Prostate gland (tissue), 2 donors: ENCODE measurements around the gene PTH. TPM values are rescaled to one million over a fixed set of nuclear protein-coding genes. Genes with fewer than 3 reads are reported as not detected.

ENCODE experiments used
- DNase-seq: peaks from one replicate; pipeline ENCODE4 v3.0.0-alpha.2; 2019; ENCODE audit warnings: low spot score
- H3K27ac ChIP-seq, 2 donors: fragments of 200-600 bp; sonication (generic); 2 replicates each; pipeline ENCODE4 v1.5.1; 2017 to 2019
- H3K27me3 ChIP-seq: fragments of 200-600 bp; sonication (generic); replicated peaks from 2 replicates; pipeline ENCODE4 v1.5.1; 2019; ENCODE audit not compliant: insufficient read depth
- H3K36me3 ChIP-seq, 2 donors: fragments of 200-600 bp; sonication (generic); 1 replicate in 1 of 2; 2 replicates in 1 of 2; pipeline versions ENCODE4 v1.5.1 to v1.8.1; 2017 to 2019
- H3K4me1 ChIP-seq: fragments of 200-600 bp; sonication (generic); replicated peaks from 2 replicates; pipeline ENCODE4 v1.5.1; 2019
- H3K4me3 ChIP-seq, 2 donors: fragments of 200-600 bp; sonication (generic); 2 replicates each; pipeline ENCODE4 v1.5.1; 2017 to 2019
- H3K9me3 ChIP-seq: fragments of 200-600 bp; sonication (generic); 2 replicates; pipeline ENCODE4 v1.5.1; 2017
- CTCF ChIP-seq, 4 experiments: fragments of 200-600 bp in 2 of 4; fragments of 450-650 bp in 2 of 4; sonication (generic) in 2 of 4; IDR thresholded peaks; 1 replicate in 3 of 4; 2 replicates in 1 of 4; pipeline ENCODE4 v1.5.1; 2016 to 2019; ENCODE audit warnings: antibody characterized with exemption in 4 of 4, mild to moderate bottlenecking in 2 of 4, moderate library complexity in 2 of 4
- POLR2A ChIP-seq: fragments of 450-650 bp; IDR thresholded peaks from one replicate; pipeline ENCODE4 v1.6.1; 2016; ENCODE audit warnings: antibody characterized with exemption, mild to moderate bottlenecking
- POLR2AphosphoS5 ChIP-seq: sonication (generic); formaldehyde crosslinking; IDR thresholded peaks from one replicate; pipeline ENCODE4 v1.6.1; 2017; ENCODE audit warnings: antibody characterized with exemption
- WGBS: methylation state at CpG from one replicate; pipeline ENCODE4 v1.1.5; 2018; 5-methylcytosine and 5-hydroxymethylcytosine counted together
- intact Hi-C: fragments of 100-400 bp; cut with DNase I; formaldehyde crosslinking; loops from one replicate; pipeline ENCODE4 v1.14.2; 2022
- total RNA-seq, 2 donors: library from RNA; depleted of rRNA; stranded (reverse); fragments of >200 nt; gene quantifications; one replicate each; pipeline ENCODE4 v1.1.0, GENCODE V29; 2016

The PTH gene
- total RNA-seq: not detected

- TF ChIP-seq POLR2A (no peak), CTCF (IDR thresholded peaks at IDR 0.05) (no peak), POLR2AphosphoS5 (no peak)
- no peak for DNase-seq
- no peak within 1 kb of the TSS for H3K4me3 ChIP-seq
- H3K4me1 ChIP-seq: no peaks in the 10 kb centered on the region
- no peaks in the 10 kb centered on the region for H3K36me3 ChIP-seq
- H3K27me3 ChIP-seq: no peaks in the 10 kb centered on the region
- WGBS: 80% methylated on average over 3 of the region's 3 CpGs
- H3K27ac ChIP-seq: no peak within 1 kb of the TSS
- intact Hi-C loops: no loop called here
- H3K9me3 ChIP-seq: no peaks in the 10 kb centered on the region
These were observed at the start of gene PTH for GRCh38 chr11:13495929-13496328. Gene PTH, minus strand, starts transcription at chr11:13495997. Its CDS starts 3,142 bp downstream, at chr11:13492855.

DNA sequence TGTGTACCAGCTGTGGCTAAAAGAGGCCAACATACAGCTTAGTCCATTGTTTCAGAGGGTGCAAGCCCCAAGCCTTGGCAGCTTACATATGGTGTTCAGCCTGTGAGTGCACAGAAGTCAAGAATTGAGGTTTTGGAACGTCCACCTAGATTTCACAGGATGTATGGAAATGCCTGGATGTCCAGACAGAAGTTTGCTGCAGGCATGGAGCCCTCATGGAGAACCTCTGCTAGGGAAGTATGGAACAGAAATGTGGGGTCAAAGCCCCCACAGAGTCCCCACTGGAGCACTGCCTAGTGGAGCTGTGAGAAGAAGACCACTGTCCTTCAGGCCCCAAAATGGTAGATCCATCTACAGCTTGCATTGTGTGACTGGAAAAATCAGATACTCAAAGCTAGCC lies 42.2 kb upstream of the PTH start:
- TF ChIP-seq POLR2AphosphoS5 (no peak), POLR2A (no peak)
- WGBS: 70% methylated on average over 1 of the region's 1 CpG
- intact Hi-C loops: no loop called here
- H3K27me3 ChIP-seq: no peaks in the 10 kb centered on the region
- H3K9me3 ChIP-seq: no peaks in the 10 kb centered on the region
- no peak overlapping the region for H3K27ac ChIP-seq
- no peaks in the 10 kb centered on the region for H3K4me1 ChIP-seq
- H3K36me3 ChIP-seq: no peaks in the 10 kb centered on the region
- no peak for DNase-seq
- H3K4me3 ChIP-seq: no peak overlapping the region

DNA sequence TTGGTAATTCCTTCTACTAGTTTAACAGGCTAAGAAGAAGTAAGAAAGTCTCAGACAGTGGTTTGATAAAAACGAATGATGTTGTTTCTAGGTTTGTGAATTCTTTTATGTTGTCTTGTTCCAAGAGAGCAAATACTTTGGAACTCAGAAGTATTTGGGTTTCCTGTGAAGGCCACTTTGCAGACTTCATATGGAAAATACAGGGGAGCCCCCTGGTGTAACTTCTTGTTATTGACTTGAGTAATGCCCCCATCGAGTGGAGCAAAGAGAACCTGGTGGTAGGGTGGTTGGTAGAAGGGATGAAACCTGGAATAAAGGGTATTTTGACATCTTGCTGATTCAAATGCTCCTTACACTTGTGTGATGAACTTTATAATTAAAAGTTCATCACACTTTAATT lies 40.0 kb upstream of the PTH start:
- Histone ChIP-seq H3K36me3 (no peaks in the 10 kb centered on the region), H3K27me3 (no peaks in the 10 kb centered on the region), H3K4me3 (no peak overlapping the region), H3K9me3 (no peaks in the 10 kb centered on the region), H3K4me1 (no peaks in the 10 kb centered on the region), H3K27ac (no peak overlapping the region)
- intact Hi-C loops: no loop called here
- TF ChIP-seq CTCF (IDR thresholded peaks at IDR 0.05): peak in 2 of 4 experiments; percentile 19 to 38
- TF ChIP-seq POLR2A: no peak
- no peak for TF ChIP-seq POLR2AphosphoS5
- peak; percentile 13 for DNase-seq
- 33% methylated on average over 2 of the region's 2 CpGs for WGBS

- no peak for DNase-seq
- H3K4me3 ChIP-seq: no peak overlapping the region
- no peaks in the 10 kb centered on the region for H3K9me3 ChIP-seq
- no peaks in the 10 kb centered on the region for H3K36me3 ChIP-seq
- TF ChIP-seq CTCF (IDR thresholded peaks at IDR 0.05) (no peak), POLR2A (no peak), POLR2AphosphoS5 (no peak)
- H3K27me3 ChIP-seq: no peaks in the 10 kb centered on the region
- intact Hi-C loops: no loop called here
- H3K4me1 ChIP-seq: no peaks in the 10 kb centered on the region
- 38% methylated on average over 7 of the region's 7 CpGs for WGBS
- no peak overlapping the region for H3K27ac ChIP-seq
These were observed 38.6 kb upstream of the PTH start for GRCh38 chr11:13534358-13534757.

DNA sequence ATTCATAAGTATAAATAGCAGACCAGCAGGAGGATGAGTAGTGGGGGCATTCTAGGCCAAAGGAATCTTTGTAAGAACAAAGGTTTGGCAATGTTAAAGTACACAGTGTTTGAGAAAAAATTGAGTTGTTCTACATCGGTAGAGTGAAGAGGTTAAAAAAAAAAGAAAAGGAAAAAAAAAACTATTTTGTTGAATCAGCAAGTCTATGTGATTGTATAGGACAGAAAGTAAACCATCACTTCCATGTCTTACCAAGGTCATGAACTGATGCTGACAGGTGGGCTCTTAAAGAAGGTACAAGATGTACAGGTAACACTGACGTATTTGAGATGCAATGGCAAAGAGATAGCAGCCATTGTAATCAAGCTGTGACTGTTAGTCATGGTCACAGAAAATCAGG lies 29.5 kb upstream of the PTH start:
- H3K4me1 ChIP-seq: no peaks in the 10 kb centered on the region
- intact Hi-C loops: no loop called here
- H3K27ac ChIP-seq: no peak overlapping the region
- H3K36me3 ChIP-seq: no peaks in the 10 kb centered on the region
- H3K27me3 ChIP-seq: no peaks in the 10 kb centered on the region
- no peaks in the 10 kb centered on the region for H3K9me3 ChIP-seq
- no peak overlapping the region for H3K4me3 ChIP-seq
- 61% methylated on average over 2 of the region's 2 CpGs for WGBS
- DNase-seq: no peak
- TF ChIP-seq POLR2A (no peak), CTCF (IDR thresholded peaks at IDR 0.05) (no peak), POLR2AphosphoS5 (no peak)
